Lung (tissue), 12 donors: Measurements from ENCODE around the gene SERPINB11. TPM values are rescaled to one million over a fixed set of nuclear protein-coding genes. Genes with fewer than 3 reads are reported as not detected.

Experiments
- ATAC-seq: fragments of 200-7000 bp; cut with Tn5 transposase; one replicate; pipeline ENCODE4 v1.9.1; 2020; ENCODE audit warnings: moderate number of reproducible peaks; ENCODE audit not compliant: insufficient read depth, low FRiP score
- DNase-seq, 3 donors: peaks; one replicate each; pipeline ENCODE4 v3.0.0-alpha.2; 2013 to 2017
- H3K27ac ChIP-seq, 2 donors: one replicate each; pipeline ENCODE4 v1.5.1; 2013; ENCODE audit warnings: mild to moderate bottlenecking in 2 of 2, moderate library complexity in 2 of 2, control low read depth in 1 of 2, inconsistent platforms in 1 of 2, low read depth in 1 of 2, low read length in 1 of 2
- H3K27me3 ChIP-seq, 3 donors: one replicate each; pipeline ENCODE4 v1.5.1; 2013; ENCODE audit warnings: low read length in 2 of 3; ENCODE audit not compliant: control insufficient read depth in 3 of 3, insufficient read depth in 3 of 3
- H3K36me3 ChIP-seq, 4 donors: one replicate each; pipeline ENCODE4 v1.5.1; 2013; ENCODE audit warnings: low read length in 4 of 4, mild to moderate bottlenecking in 1 of 4, moderate library complexity in 1 of 4; ENCODE audit not compliant: control insufficient read depth in 4 of 4, insufficient read depth in 4 of 4
- H3K4me1 ChIP-seq, 5 donors: one replicate each; pipeline ENCODE4 v1.5.1; 2013; ENCODE audit warnings: low read length in 5 of 5, mild to moderate bottlenecking in 2 of 5, moderate library complexity in 1 of 5; ENCODE audit not compliant: control insufficient read depth in 5 of 5, insufficient read depth in 5 of 5
- H3K4me3 ChIP-seq: one replicate; pipeline ENCODE4 v1.5.1; 2013; ENCODE audit warnings: mild to moderate bottlenecking, control low read depth, moderate library complexity
- H3K9ac ChIP-seq, 2 donors: one replicate each; pipeline ENCODE4 v1.5.1; 2013; ENCODE audit warnings: low read length in 2 of 2, control low read depth in 1 of 2; ENCODE audit not compliant: insufficient read depth in 1 of 2
- H3K9me3 ChIP-seq, 4 donors: one replicate each; pipeline ENCODE4 v1.5.1; 2013; ENCODE audit warnings: low read length in 3 of 4, mild to moderate bottlenecking in 1 of 4, moderate library complexity in 1 of 4; ENCODE audit not compliant: control insufficient read depth in 4 of 4, insufficient read depth in 3 of 4
- CTCF ChIP-seq: IDR thresholded peaks from 2 replicates; pipeline ENCODE4 v1.5.1; 2012; ENCODE audit warnings: mild to moderate bottlenecking; ENCODE audit errors: control extremely low read depth, extremely low read depth
- WGBS, 2 donors: extraction: QIAGEN DNeasy Blood & Tissue Kit; methylation state at CpG; one replicate each; pipeline ENCODE4 v1.1.7; 2013; 5-methylcytosine and 5-hydroxymethylcytosine counted together
- polyA plus RNA-seq, 2 donors: library from polyadenylated mRNA; stranded (reverse); fragments of 200-250 nt; gene quantifications; one replicate each; pipeline ENCODE4 v1.2.1, GENCODE V29; 2013
- total RNA-seq, 2 donors: library from RNA; depleted of rRNA in 1 of 2; stranded (reverse); fragments of >200 nt in 1 of 2; gene quantifications; one replicate each; pipeline ENCODE4 v1.2.1, GENCODE V29; 2014 to 2021
- donor health status: control.
- donor health status: control.
- donor health status: Bipolar disorder and iron deficiency.
- donor health status: healthy.
- donor health status: DM: yes; HTN: yes; CAD: no.

SERPINB11 gene
- total and polyA plus RNA-seq, 4 donors, result 0.45 to 0.52 TPM; not detected in 2

GRCh38 chr18:63676526-63677323 is 26.0 kb upstream of the SERPINB11 start:
- no peak overlapping the region for H3K27ac ChIP-seq
- DNase-seq (peak in 1 of 3 donors; percentile 7), ATAC-seq (no peak)
- TF ChIP-seq CTCF, result no peak
- H3K4me1 ChIP-seq, result no peaks in the 10 kb centered on the region
- no peaks in the 10 kb centered on the region for H3K27me3 ChIP-seq
- no peak overlapping the region for H3K9ac ChIP-seq
- H3K36me3 ChIP-seq, result no peaks in the 10 kb centered on the region
- 20 to 28% methylated on average over 5 of the region's 5 CpGs for WGBS, 2 donors
- no peak overlapping the region for H3K4me3 ChIP-seq
- H3K9me3 ChIP-seq, result no peaks in the 10 kb centered on the region

- Histone ChIP-seq H3K4me3 (no peak overlapping the region), H3K27ac (no peak overlapping the region), H3K27me3 (no peaks in the 10 kb centered on the region), H3K4me1 (no peaks in the 10 kb centered on the region), H3K9ac (no peak overlapping the region), H3K9me3 (no peaks in the 10 kb centered on the region), H3K36me3 (no peaks in the 10 kb centered on the region)
- ATAC-seq (no peak), DNase-seq (no peak)
- WGBS, 2 donors, result 34 to 55% methylated on average over 5 of the region's 5 CpGs
- TF ChIP-seq CTCF, result no peak
Observed at GRCh38 chr18:63677500-63678225, 25.1 kb upstream of the SERPINB11 start.

DNA sequence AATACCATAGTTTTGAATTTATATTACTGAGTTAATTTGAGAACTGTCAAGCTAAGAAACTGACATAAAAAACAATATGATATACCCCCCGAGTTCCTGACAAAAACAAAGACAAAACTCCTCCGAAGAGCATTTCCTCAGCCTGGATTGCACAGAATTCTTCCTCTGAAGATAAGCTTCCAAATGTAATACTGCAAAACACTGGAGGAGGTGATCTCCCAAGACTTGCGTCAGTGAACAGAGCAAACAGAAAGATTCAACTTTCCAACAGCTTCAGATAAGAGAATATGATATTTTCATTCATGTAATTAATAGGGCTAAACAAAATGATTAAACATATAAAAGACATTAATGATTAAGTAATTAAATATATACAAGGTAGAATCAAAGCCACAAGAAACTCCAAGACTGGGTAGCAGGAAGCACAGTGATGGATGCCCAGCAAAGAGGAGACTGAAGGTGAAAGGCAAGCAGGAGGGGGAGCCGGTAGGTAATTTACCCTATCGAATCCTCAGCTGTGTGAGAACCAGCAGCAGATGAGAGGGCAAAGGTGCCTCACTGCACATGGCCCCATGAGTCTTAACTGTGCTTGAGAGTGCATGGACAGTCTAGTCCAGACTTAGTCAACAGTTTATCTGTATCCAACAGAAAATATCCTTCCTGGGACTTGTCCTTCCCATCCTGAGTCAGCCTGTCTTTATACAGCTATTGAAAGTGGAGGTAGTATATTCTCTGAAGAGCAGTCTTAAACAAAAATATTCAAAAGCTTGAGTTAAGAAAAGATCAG is 22.7 kb upstream of the SERPINB11 start:
- Histone ChIP-seq H3K27me3 (no peaks in the 10 kb centered on the region), H3K9me3 (no peaks in the 10 kb centered on the region), H3K36me3 (no peaks in the 10 kb centered on the region), H3K4me1 (no peaks in the 10 kb centered on the region), H3K27ac (no peak overlapping the region), H3K9ac (no peak overlapping the region), H3K4me3 (no peak overlapping the region)
- ATAC-seq, result no peak
- no peak for DNase-seq
- 65 to 77% methylated on average over 5 of the region's 5 CpGs for WGBS, 2 donors
- no peak for TF ChIP-seq CTCF
